K562 (cell line): ENCODE data around the gene MARS1. TPM values are rescaled to one million over a fixed set of nuclear protein-coding genes. Genes with fewer than 3 reads are reported as not detected.

Experiments used
- CBX5 ChIP-seq: IDR thresholded peaks from 2 replicates; pipeline ENCODE4 v1.6.1; 2014; ENCODE audit warnings: low read depth, borderline replicate concordance
- FIP1L1 ChIP-seq: fragments of 200-400 bp; formaldehyde crosslinking; IDR thresholded peaks from 2 replicates; pipeline ENCODE4 v1.6.1; 2018; ENCODE audit warnings: mild to moderate bottlenecking, low read depth, low read length; ENCODE audit not compliant: poor library complexity, severe bottlenecking
- HDAC1 ChIP-seq, 2 experiments: fragments of 450-650 bp; IDR thresholded peaks; 2 replicates each; pipeline ENCODE4 v1.6.1; 2016 to 2017; ENCODE audit warnings: inconsistent platforms in 1 of 2, mild to moderate bottlenecking in 1 of 2, moderate library complexity in 1 of 2
- HDAC8 ChIP-seq: fragments of 450-650 bp; IDR thresholded peaks from 2 replicates; pipeline ENCODE4 v1.6.1; 2016; ENCODE audit warnings: mild to moderate bottlenecking, missing genetic modification characterization, moderate library complexity, missing compliant biosample characterization
- HIVEP1 ChIP-seq: fragments of 250-450 bp; sonication (Bioruptor Pico); IDR thresholded peaks from 2 replicates; pipeline ENCODE4 v1.4.0; 2020; ENCODE audit warnings: mild to moderate bottlenecking
- JUND ChIP-seq, 2 experiments: IDR thresholded peaks; 2 replicates in 1 of 2; 3 replicates in 1 of 2; pipeline ENCODE4 v1.6.1; 2011; ENCODE audit warnings: borderline replicate concordance in 2 of 2, low read depth in 2 of 2, low read length in 2 of 2, improper control_type of control experiment in 1 of 2, missing biosample characterization in 1 of 2, missing genetic modification characterization in 1 of 2, missing genetic modification reagents in 1 of 2
- L3MBTL2 ChIP-seq: fragments of 450-650 bp; IDR thresholded peaks from 2 replicates; pipeline ENCODE4 v1.6.1; 2016; ENCODE audit warnings: mild to moderate bottlenecking, moderate library complexity
- MECOM ChIP-seq: fragments of 250-450 bp; sonication (Bioruptor Pico); IDR thresholded peaks from 2 replicates; pipeline ENCODE4 v1.8.0; 2022; ENCODE audit warnings: inconsistent platforms
- MXI1 ChIP-seq: IDR thresholded peaks from 2 replicates; pipeline ENCODE4 v1.6.1; 2011; ENCODE audit warnings: low read depth, mild to moderate bottlenecking, improper control_type of control experiment, low read length
- POLR2H ChIP-seq: IDR thresholded peaks from 2 replicates; pipeline ENCODE4 v1.6.1; 2016; ENCODE audit warnings: missing genetic modification characterization, low read depth, mild to moderate bottlenecking, control low read depth, missing compliant biosample characterization, moderate library complexity
- RNF2 ChIP-seq: sonication (generic); IDR thresholded peaks from 2 replicates; pipeline ENCODE4 v1.6.1; 2016
- YY1 ChIP-seq, 3 experiments: IDR thresholded peaks; 2 replicates each; pipeline ENCODE4 v1.6.1; 2011; ENCODE audit warnings: low read length in 2 of 3, mild to moderate bottlenecking in 2 of 3, moderate library complexity in 2 of 3, borderline replicate concordance in 1 of 3, control low read depth in 1 of 3, low read depth in 1 of 3; ENCODE audit not compliant: insufficient read depth in 3 of 3, insufficient replicate concordance in 2 of 3, control insufficient read depth in 1 of 3, insufficient read length in 1 of 3; ENCODE audit errors: extremely low read depth in 1 of 3
- ZEB2 ChIP-seq: fragments of 450-650 bp; IDR thresholded peaks from 2 replicates; pipeline ENCODE4 v1.6.1; 2016
- ZNF134 ChIP-seq: fragments of 250-450 bp; sonication (Bioruptor Pico); conservative IDR thresholded peaks from 2 replicates; pipeline ENCODE4 v1.4.0; 2020
- ZNF347 ChIP-seq: fragments of 450-650 bp; formaldehyde crosslinking; IDR thresholded peaks from 2 replicates; pipeline ENCODE4 v1.4.0; 2020; ENCODE audit warnings: low read depth, mild to moderate bottlenecking, moderate library complexity
- ZNF76 ChIP-seq: fragments of 250-450 bp; sonication (Bioruptor Pico); IDR thresholded peaks from 2 replicates; pipeline ENCODE4 v1.4.0; 2020; ENCODE audit warnings: mild to moderate bottlenecking, moderate library complexity, borderline replicate concordance
- polyA plus RNA-seq, 8 experiments: library from polyadenylated mRNA; depleted of rRNA in 4 of 8; stranded (reverse) in 5 of 8; unstranded in 3 of 8; fragments of >200 nt; fragmentation: Nextera tagmentation in 2 of 8; fragmentation: Illumina TruSeq in 1 of 8; extraction: Ambion mirVana in 2 of 8; extraction: Trizol in 1 of 8; gene quantifications; 2 replicates each; pipeline versions ENCODE4 v1.2.1 to v1.2.3, GENCODE V29; 2011 to 2014; ENCODE audit warnings: inconsistent platforms in 1 of 8, missing spikeins in 1 of 8
- total RNA-seq, 7 experiments: library from RNA; depleted of rRNA in 6 of 7; stranded (reverse); fragments of >200 nt in 6 of 7; fragmentation: Illumina TruSeq in 2 of 7; extraction: Trizol in 2 of 7; gene quantifications; 2 replicates each; pipeline versions ENCODE4 v1.2.1 to v1.2.3, GENCODE V29; 2011 to 2021; ENCODE audit warnings: low replicate concordance in 1 of 7
- TF ChIP-seq, protein P1 (sequence below), 2 experiments: fragments of 450-650 bp; IDR thresholded peaks; 2 replicates each; pipeline ENCODE4 v1.6.1; 2018; ENCODE audit warnings: mild to moderate bottlenecking in 2 of 2, low read depth in 1 of 2; ENCODE audit not compliant: partially characterized antibody in 2 of 2
- TF ChIP-seq, protein P2 (sequence below), 2 experiments: IDR thresholded peaks; 2 replicates each; pipeline ENCODE4 v1.6.1; 2011; ENCODE audit warnings: borderline replicate concordance in 1 of 2, control low read depth in 1 of 2, low read depth in 1 of 2, low read length in 1 of 2, mild to moderate bottlenecking in 1 of 2, mixed read lengths in 1 of 2, moderate library complexity in 1 of 2; ENCODE audit not compliant: insufficient read depth in 1 of 2, insufficient read length in 1 of 2, poor library complexity in 1 of 2, severe bottlenecking in 1 of 2; ENCODE audit errors: extremely low read depth in 1 of 2

Gene MARS1
- total and polyA plus RNA-seq, 9 of the 15 experiments (the other 6 are each of a cell fraction or from before 2014, with no cell fraction given): 117 to 382 (median 220) TPM

GRCh38 chr12:57454566-57455373 lies 33.1 kb upstream of the MARS1 start, which contains the start of gene INHBE (continued):
- TF ChIP-seq, protein P1, sequence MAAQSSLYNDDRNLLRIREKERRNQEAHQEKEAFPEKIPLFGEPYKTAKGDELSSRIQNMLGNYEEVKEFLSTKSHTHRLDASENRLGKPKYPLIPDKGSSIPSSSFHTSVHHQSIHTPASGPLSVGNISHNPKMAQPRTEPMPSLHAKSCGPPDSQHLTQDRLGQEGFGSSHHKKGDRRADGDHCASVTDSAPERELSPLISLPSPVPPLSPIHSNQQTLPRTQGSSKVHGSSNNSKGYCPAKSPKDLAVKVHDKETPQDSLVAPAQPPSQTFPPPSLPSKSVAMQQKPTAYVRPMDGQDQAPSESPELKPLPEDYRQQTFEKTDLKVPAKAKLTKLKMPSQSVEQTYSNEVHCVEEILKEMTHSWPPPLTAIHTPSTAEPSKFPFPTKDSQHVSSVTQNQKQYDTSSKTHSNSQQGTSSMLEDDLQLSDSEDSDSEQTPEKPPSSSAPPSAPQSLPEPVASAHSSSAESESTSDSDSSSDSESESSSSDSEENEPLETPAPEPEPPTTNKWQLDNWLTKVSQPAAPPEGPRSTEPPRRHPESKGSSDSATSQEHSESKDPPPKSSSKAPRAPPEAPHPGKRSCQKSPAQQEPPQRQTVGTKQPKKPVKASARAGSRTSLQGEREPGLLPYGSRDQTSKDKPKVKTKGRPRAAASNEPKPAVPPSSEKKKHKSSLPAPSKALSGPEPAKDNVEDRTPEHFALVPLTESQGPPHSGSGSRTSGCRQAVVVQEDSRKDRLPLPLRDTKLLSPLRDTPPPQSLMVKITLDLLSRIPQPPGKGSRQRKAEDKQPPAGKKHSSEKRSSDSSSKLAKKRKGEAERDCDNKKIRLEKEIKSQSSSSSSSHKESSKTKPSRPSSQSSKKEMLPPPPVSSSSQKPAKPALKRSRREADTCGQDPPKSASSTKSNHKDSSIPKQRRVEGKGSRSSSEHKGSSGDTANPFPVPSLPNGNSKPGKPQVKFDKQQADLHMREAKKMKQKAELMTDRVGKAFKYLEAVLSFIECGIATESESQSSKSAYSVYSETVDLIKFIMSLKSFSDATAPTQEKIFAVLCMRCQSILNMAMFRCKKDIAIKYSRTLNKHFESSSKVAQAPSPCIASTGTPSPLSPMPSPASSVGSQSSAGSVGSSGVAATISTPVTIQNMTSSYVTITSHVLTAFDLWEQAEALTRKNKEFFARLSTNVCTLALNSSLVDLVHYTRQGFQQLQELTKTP (IDR thresholded peaks at IDR 0.05; ENCODE audit: low read depth in 1 of 2, partially characterized antibody in 2 of 2): peak in 1 of 2 experiments; percentile 41
- TF ChIP-seq CBX5 (0 out of 2 replicates have a peak, but pooled peaks have one; percentile 18), HIVEP1 (CRISPR knock-in tag) (peak; percentile 83; the same call in 1 of the 2 replicates), RNF2 (peak; percentile 83), ZNF134 (CRISPR knock-in tag) (no peak), ZNF347 (CRISPR knock-in tag) (no peak), L3MBTL2 (peak; percentile 71), FIP1L1 (no peak), MECOM (peak; percentile 57; the same call in 1 of the 2 replicates), HDAC1 (IDR thresholded peaks at IDR 0.05) (0 out of 4 replicates have a peak, but pooled peaks of 1 of the 2 experiments have one; percentile 33), ZEB2 (0 out of 2 replicates have a peak, but pooled peaks have one; percentile 53), YY1 (IDR thresholded peaks at IDR 0.05; ENCODE audit: borderline replicate concordance in 1 of 3, control insufficient read depth in 1 of 3, extremely low read depth in 1 of 3, insufficient read depth in 3 of 3, insufficient read length in 1 of 3, insufficient replicate concordance in 2 of 3, low read depth in 1 of 3, low read length in 2 of 3) (peak in 1 of 3 experiments; percentile 39), POLR2H (tag) (peak; percentile 85), JUND (IDR thresholded peaks at IDR 0.05; ENCODE audit: borderline replicate concordance, low read depth, low read length) (peak; percentile 93), JUND (tag; IDR thresholded peaks at IDR 0.05; ENCODE audit: borderline replicate concordance, low read depth, low read length) (peak; percentile 59; the same call in 1 of the 3 replicates), HDAC8 (tag) (peak; percentile 82; the same call in 1 of the 2 replicates), MXI1 (no peak), ZNF76 (CRISPR knock-in tag) (peak; percentile 57; the same call in 1 of the 2 replicates)
- TF ChIP-seq, protein P2, sequence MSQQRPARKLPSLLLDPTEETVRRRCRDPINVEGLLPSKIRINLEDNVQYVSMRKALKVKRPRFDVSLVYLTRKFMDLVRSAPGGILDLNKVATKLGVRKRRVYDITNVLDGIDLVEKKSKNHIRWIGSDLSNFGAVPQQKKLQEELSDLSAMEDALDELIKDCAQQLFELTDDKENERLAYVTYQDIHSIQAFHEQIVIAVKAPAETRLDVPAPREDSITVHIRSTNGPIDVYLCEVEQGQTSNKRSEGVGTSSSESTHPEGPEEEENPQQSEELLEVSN (IDR thresholded peaks at IDR 0.05; ENCODE audit: borderline replicate concordance in 1 of 2, extremely low read depth in 1 of 2, insufficient read depth in 1 of 2, insufficient read length in 1 of 2, low read depth in 1 of 2, low read length in 1 of 2, poor library complexity in 1 of 2, severe bottlenecking in 1 of 2): peak in 1 of 2 experiments; percentile 7
